ENCODE data around the gene TBL1X. TPM values are rescaled to one million over a fixed set of nuclear protein-coding genes. Genes with fewer than 3 reads are reported as not detected.

The TBL1X gene
- total RNA-seq, 4 donors from 2014 or later: 15.0 to 19.4 (median 16.3) TPM

DNA sequence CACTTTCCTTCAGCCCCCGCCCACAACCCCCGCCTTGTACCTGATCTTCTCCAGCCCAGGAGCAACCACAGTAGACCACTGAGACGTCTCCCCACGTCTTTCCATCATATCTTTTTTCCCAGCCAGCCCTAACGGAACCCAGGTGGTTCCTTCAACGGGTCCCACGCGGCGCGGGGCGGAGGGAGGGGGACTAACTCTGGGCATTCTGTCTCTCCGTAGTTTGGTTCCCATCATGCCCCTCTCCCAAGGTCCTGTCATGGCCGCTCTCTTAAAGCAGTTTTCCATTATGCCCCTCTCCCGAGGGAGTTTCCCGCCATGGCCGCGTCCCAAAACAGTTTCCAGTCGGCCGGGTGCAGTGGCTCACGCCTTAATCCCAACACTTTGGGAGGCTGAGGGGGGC lies 21.5 kb upstream of the TBL1X start:
- TF ChIP-seq, protein P1, sequence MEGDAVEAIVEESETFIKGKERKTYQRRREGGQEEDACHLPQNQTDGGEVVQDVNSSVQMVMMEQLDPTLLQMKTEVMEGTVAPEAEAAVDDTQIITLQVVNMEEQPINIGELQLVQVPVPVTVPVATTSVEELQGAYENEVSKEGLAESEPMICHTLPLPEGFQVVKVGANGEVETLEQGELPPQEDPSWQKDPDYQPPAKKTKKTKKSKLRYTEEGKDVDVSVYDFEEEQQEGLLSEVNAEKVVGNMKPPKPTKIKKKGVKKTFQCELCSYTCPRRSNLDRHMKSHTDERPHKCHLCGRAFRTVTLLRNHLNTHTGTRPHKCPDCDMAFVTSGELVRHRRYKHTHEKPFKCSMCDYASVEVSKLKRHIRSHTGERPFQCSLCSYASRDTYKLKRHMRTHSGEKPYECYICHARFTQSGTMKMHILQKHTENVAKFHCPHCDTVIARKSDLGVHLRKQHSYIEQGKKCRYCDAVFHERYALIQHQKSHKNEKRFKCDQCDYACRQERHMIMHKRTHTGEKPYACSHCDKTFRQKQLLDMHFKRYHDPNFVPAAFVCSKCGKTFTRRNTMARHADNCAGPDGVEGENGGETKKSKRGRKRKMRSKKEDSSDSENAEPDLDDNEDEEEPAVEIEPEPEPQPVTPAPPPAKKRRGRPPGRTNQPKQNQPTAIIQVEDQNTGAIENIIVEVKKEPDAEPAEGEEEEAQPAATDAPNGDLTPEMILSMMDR (IDR thresholded peaks at IDR 0.05; ENCODE audit: low read depth): no peak

DNA sequence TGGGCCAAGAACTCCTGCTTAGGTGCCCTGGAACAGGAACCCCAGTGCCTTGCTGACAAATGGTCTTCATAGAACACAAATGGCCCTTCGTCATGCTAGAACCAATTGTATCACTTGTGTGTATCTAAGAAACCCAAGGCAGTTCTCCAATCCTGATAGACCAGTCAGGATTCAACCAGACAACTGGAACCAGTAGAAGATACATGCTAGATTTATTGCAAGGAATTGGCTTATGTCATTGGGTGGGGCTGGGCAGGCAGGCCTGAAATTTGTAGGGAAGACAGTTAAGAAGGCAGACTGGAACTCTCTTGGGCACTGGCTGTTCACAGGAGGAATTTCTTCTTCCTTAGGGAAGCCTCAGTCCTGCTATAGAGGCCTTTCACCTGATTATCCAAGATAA lies 17.0 kb upstream of the TBL1X start:
- TF ChIP-seq, protein P1 (IDR thresholded peaks at IDR 0.05; ENCODE audit: low read depth): no peak

DNA sequence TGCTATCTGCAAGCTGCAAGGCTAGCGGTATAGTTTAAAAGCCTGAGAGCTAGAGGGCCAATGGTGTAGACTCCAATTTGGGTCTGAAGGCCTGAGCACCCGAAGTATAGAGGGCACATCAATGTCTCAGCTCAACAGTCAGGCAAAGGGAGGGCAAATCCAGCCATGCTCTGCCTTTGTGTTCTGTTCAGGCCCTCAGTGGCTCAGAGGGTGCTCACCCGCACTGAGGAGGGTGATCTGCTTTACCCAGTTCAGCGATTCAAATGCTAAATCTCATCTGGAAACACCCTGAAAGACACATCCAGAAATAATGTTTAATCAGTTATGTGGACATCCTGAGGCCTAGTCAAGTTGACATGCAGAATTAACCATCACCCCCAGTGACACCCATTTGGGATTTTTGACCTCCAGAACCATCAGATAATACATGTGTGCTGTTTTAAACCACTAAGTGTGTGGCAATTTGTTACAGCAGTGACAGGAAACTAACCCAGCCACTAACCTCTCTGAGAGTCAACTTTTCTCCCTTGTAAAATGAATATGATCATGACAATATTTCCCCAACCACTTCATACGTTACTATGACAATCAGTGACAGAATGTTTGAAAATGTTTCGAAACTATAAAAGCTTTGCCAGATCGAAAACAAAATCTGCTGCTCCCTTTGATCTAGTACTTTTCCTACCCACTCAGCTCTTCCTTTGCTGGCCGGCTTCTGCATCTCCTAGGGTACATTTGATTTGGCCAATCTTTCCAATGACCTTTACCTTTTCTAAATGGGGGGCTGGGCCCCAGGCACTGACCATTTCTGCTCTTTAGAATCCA lies 8.4 kb upstream of the TBL1X start:
- TF ChIP-seq, protein P1 (IDR thresholded peaks at IDR 0.05; ENCODE audit: low read depth): no peak

DNA sequence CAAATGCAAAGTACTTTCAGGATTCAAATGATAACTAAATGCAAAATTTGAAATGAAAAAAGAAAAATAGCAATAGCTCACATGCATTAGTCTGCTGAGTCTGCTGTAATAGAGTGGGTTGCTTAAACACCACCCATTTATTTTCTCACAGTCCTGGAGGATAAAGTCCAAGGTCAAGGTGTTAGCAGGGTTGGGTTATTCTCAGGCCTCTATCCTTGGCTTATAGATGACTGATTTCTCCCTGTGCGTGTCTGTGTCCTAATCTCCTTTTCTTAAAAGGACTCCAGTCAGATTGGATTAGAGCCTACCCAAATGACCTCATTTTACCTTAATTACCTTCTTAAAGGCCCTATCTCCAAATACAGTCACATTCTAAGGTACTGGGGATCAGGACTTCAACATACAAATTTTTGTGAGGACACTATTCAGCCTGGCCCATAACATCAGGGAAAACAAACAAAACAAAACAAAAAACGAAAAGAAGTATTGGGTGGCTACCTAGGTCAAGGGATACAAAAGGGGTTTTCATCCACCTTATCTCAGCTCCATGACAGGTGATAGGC lies 6.3 kb upstream of the TBL1X start:
- TF ChIP-seq, protein P1 (IDR thresholded peaks at IDR 0.05; ENCODE audit: low read depth): no peak

DNA sequence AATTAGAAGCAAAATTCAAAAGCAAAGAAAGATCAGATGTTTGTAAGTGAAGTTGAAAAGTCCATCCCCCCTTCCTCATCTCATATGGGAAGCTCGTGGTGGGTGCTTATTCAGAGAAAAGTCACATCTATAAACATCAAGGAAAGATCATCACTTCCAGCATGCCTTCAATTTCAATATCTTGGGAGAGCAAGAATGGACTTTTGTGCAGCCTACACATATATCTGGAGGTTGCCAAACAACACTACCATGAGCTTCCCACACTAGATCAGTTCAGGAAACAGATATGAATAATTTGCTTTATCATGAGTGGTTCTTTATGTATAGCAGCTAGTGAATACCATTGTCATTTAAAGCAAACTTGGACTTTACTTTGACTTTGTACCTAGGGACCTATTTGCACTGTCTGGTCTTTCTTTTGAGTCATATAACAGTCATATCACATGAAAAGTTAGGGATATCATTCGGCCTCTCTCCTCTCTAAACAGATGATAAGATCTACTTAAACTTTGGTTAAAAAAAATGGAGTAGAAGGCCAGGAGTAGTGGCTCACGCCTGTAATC lies 5.6 kb upstream of the TBL1X start:
- TF ChIP-seq, protein P1 (IDR thresholded peaks at IDR 0.05; ENCODE audit: low read depth): no peak

DNA sequence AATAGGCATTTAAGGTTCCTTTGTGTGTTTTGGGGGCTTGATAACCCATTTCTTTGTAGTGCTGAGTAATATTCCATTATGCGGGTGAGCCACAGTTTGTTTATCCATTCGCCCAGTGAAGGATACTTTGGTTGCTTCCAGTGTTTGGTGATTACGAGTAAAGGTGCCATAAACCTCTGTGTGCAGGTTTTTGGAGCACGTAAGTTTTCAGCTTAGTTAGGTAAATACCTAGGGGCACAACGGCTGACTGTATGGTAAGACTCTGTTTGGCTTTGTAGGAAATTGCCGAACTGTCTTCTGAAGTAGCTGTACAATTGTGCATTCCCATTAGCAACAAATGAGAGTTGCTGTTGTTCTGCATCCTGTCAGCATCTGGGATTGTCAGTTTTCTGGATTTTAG lies 3.8 kb upstream of the TBL1X start:
- TF ChIP-seq, protein P1 (IDR thresholded peaks at IDR 0.05; ENCODE audit: low read depth): no peak

DNA sequence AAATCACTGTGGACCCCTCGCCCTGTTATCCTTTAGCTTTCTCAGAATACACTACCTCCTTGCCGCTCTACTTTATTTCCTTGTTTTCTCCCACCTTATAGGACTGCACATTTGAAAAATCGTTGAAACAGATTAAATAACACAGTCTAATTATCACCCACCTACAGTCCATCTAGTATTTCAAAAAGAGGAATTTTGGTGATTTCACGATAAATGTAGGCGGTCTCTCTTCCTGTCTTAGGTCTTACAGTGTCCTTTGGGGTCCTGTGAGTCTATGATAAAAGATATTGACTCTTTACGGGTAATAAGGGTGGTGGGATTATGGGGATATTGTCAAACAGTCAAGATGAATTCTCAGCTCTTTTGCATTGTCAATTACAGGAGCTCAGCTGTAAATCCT lies 2.4 kb upstream of the TBL1X start:
- TF ChIP-seq, protein P1 (IDR thresholded peaks at IDR 0.05; ENCODE audit: low read depth): no peak

Data from subcutaneous adipose tissue (tissue), 4 donors.